Stimulated activated CD8-positive, alpha-beta memory T cell treated with anti-CD3 and anti-CD28 coated beads, Interleukin-4, amount 100 ng/mL, for 1 hour (primary cell): Measurements from ENCODE around the gene STEAP3.

Source experiments
- DNase-seq, 2 donors: peaks; one replicate each; pipeline ENCODE4 v3.0.0-alpha.2; 2020; ENCODE audit warnings: low read depth in 2 of 2, low spot score in 1 of 2

The STEAP3 gene, protein sequence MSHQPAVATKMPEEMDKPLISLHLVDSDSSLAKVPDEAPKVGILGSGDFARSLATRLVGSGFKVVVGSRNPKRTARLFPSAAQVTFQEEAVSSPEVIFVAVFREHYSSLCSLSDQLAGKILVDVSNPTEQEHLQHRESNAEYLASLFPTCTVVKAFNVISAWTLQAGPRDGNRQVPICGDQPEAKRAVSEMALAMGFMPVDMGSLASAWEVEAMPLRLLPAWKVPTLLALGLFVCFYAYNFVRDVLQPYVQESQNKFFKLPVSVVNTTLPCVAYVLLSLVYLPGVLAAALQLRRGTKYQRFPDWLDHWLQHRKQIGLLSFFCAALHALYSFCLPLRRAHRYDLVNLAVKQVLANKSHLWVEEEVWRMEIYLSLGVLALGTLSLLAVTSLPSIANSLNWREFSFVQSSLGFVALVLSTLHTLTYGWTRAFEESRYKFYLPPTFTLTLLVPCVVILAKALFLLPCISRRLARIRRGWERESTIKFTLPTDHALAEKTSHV

DNA sequence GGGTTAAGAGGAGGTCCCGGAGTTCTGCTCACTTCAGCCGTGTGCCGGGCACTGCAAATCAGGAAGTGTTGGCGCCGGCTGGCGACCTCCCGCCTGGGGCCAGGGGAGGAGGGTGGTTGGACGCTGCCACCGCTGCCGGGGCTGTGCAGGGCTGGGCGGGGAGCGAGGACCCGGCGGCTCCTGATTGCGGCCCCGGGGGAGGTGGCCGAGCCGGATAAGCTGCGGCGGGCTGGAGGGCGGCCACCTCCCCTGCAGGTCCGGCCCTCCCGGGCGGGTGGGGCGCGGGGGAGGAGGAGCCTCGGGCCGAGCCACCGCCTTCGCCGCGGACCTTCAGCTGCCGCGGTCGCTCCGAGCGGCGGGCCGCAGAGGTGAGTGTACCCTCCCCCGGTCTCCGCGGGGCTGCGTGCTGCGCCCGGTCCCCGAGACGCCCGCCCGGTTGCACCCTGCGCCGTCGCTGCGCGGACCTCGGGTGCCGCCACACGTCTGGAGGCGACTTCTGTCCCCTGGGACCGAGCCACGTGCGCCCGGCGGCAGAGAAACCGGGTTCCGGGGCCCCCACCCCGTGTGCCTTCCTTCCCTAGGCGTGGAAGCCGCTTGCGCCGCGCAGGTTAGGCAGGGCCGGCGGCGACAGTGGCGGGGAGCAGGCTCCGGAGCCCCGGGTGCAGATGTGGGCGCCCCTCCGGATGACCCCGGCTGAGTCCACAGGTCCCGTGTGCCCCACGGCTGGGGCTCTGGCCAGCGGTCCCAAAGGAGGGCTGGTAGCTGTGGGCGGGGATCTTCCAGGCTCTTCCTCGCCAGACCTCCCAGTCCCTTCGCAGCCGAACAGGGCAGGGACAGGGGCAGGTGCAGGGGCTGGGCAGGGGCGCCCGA lies at the start of gene STEAP3:
Gene STEAP3 (plus strand): TSS at position 314 of the 870 bp plus-strand sequence. CDS start 7,179 bp downstream, outside the sequence.
- no peak for DNase-seq

DNA sequence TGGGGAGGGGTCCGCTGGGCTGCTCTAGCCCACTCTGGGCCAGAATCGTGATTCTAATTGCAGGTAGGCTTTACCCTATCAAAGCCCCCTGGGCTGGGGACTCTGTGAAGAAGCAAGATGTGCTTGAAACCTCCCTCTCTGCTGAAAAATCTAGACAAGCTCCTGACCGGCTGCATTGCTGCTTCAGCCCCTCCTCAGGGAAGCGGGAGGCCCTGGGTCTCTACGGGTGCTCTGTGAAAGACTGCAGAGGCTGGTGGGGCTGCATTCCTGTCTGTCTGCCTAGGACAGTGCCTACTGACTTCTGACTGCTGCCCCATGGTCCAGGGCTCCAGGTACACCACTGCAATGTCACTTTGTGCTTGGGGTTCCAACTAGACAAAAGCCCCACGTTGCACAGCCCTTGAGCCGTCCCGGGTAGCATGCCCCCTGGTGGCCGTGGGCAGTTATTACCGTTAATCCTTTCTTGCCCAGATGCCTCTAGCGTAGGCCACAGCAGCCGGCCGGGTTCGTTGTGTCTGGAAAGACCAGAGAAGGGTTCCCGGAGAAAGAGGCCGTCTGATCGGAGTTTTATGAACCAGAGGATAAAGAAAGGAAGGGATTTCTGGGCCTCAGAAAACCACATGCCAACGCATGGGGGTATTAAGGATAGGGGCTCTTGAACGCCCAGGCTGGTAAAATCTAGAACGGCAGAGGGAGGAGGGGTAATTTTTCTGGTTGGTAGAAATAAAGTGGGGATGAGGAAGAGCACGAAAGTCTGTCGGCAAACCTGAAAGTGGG lies 49.2 kb upstream of the STEAP3 start:
- DNase-seq = peak; percentile 11 to 23

DNA sequence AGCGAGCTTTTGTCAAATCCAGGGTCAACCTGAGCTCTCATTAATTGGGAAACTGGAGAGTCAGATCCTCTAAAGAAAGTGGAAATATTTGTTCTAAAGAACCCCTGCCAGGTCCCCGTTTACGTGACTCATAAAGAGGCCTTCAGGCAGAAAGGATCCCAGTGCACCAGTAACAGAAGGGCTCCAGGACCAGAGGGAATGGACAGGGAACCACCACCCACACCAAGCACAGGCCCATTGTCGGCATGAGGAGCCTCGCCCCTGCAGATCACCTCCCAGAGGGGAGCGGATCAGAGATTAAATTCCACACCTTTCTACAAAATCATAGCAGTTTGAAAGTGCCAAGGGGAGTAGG lies 48.7 kb upstream of the STEAP3 start:
- no peak for DNase-seq

DNA sequence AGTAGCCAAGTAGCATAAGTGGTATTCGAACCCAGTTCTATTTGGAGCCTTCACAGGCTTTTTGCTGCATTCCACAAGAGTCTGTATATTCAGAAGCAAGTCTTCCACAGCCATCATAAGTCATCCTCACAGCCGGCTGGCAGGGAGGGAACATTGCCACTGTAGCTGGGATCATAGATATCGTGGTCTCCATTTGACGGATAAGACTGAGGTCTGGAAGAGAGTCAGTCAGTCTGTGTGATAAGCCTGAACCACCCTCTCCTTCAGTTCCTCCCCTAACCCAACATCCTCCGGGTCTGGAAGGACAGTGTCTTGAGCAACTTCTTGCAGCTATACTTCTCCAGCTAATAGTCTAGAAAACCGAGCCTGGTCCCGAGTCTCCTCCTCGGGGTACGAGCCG lies 48.1 kb upstream of the STEAP3 start:
- DNase-seq = no peak

DNA sequence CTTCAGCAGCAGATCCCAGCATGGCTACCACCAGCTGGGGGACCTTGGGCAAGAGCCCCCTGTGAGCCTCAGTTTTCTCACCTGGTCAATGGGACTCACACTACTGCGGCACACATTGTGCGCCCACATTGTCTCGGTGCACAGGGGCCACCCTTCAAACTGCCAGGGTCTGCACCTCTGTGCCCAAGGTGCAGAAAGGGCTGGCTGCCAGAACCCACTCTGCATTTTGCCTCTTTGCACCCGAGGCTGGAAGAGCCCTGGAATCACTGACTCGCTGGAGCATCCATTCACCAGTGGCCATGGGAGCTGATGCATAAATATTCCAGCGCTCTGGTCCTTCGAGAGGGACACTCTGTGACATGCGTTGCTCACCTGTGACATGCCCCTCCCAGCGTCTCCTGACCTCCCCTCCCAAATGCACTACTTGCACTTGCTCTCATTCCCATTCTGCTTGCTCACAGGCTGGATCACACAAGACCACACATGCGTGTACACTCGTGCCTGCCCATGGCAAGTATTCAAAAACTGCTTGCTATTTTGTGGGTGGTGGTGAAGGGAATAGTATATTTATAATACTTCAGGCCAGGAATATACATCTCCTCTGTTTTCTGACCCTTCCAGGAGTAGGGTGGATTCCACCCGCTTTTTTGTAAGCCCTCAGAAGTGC lies 46.3 kb upstream of the STEAP3 start:
- no peak for DNase-seq

DNA sequence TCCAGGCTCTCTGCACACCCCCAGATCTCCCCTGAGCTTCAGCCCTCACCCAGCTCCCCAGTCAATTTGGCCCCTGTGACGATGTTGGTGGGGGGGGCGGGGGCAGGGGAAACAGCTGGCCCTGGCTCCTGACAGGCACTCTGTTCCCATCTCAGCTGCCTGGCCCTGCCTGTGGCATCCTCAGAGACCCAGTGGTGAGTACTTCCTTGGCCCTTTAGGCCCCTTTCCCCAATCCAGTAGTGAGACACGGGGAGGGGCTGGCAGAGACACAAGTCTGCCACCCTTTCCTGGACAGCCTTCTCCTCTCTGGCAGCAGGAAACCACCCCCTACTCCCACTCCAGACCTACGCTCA lies 45.8 kb upstream of the STEAP3 start:
- no peak for DNase-seq

DNA sequence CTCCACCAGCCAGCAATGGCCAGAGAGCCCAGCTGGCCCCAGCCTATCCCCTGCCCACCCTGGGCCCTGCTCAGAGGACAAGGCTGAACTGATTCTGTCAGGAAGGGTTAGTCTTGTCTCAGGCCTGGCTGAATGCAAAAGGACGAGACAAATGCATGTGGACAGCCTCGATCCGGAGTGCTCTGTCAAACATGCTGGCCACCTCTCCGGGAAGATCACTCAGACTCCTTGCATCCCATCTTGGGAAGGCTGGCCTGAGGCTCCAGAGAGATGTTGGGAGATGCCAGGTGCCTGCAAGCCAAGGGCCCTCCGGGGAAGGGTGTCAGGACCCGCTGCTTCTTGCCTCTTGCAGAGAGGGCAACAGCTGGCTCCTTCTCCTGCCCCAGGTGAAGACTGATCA lies 44.9 kb upstream of the STEAP3 start:
- no peak for DNase-seq

DNA sequence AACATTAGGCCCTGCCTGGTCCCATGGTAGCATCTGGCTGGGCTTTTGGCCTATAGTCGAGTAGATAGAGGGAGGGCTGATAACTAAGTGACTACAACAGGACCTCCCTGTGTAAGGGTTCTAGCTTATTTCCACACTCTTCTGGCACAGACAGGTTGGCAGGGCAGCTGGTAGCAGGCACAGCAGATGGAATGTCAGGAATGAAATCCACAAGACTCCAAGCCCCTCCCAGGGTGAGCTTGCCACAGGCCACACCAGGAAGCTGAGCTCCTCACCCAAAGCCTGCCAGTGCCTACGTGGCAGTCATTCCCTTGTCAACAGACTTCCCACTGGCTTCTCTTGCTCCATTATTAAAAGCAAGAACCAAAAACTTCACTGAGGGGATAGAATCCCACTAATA lies 44.4 kb upstream of the STEAP3 start:
- DNase-seq = no peak

DNA sequence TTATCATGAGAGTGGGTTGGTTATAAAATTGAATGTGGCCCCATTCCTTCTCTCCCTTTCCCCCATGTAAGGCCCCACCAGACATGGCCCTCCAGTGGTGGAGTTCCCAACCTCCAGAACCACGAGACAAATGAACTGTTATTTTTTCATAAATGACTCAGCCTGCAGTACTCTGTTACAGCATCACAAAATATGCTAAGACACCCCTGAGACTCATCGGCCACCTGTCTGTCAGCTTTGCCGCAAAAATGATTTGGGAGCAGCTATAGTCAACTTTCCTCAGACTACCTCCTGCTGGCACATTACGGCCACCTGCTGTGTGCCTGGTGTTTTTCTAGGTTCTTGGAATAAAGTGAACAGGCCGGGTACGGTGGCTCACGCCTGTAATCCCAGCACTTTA lies 43.6 kb upstream of the STEAP3 start:
- DNase-seq = no peak

DNA sequence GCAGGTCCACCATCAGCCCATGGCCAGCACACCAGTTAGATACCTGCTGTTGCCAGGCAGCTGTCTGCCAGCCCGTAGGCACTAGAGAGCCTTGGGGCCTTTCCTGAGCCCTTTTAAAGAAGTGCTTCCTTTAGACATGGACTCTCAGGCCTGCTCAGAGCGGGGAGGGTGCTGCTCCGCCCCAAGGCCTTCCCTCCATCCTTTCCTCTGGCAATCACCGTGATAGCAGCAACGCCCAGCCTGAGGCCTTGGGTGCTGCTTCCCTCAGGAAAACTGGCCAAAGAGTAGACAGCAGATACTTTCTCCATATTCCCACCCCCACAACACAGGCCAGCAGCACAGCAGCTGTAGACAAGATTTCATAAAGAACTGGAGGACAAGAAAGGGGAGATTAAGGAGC lies 42.7 kb upstream of the STEAP3 start:
- DNase-seq = no peak

DNA sequence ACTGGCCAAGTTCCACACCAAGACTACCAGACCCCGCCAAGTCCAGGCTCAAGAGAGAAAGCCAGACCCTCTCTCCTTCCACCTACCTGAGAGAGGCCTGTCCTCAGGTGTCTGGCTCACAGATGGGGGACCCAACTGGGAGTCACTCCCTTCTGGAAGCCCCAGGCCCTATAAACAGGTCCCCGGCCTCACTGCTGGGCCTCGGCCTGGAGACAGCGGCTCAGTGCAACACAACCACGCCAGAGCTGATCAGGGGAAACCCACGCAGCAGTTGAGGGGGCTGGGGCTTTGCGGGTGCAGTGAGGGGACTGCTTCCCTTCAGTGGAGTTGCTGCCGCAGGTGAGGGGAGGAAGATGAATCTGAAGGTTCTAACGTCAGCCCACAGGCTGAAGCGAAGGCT lies 42.2 kb upstream of the STEAP3 start:
- DNase-seq = no peak

DNA sequence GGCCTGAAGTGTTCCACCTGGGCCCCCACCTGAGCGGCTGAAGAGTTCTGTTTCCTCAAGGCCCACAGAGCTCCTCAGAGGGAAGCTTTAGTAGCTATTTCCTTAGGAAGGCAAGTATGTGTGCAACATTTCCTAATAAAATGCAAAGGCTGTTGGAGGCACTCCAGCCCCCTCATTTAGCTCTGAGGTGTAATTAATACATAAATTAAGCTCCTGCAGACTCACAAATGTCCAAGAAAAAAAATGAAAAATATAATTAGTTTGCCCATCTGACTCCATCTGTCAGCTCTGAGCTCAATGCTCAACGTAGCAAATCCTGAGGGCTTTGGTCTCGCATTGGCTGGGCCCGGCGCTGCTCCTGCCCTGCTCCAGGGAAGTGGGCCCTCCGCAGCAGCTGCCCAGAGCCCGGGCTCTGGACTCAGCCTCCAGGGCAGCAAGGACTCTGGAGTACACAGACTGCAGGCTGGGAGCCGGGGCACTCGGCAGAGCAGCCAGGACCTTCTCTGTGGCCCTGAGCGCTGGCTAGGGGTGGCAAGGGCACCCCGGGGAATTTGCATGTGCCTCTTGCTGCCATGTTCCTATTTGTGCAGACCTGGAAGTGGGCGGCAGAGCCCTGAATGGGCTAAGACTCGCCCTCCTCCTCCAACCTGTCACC lies 41.7 kb upstream of the STEAP3 start:
- DNase-seq = no peak

DNA sequence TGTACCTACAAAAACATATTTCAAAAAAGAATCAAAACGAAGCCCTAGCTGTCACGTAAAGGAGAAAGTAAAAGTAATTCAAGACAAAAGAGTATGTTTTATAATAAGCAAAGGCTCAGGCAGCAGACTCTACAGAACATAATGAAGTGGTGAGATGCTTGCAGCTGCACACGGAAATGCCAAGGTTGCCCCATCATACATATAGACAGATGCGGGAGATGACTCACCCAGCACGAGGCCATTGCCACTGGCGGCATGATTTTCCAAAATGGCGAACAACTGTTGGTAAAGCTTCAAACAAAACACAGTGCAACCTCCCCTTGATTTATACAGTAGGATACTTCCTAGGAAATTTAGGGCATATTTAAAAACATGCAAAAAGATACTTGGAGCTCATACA lies 39.1 kb upstream of the STEAP3 start:
- DNase-seq = no peak

DNA sequence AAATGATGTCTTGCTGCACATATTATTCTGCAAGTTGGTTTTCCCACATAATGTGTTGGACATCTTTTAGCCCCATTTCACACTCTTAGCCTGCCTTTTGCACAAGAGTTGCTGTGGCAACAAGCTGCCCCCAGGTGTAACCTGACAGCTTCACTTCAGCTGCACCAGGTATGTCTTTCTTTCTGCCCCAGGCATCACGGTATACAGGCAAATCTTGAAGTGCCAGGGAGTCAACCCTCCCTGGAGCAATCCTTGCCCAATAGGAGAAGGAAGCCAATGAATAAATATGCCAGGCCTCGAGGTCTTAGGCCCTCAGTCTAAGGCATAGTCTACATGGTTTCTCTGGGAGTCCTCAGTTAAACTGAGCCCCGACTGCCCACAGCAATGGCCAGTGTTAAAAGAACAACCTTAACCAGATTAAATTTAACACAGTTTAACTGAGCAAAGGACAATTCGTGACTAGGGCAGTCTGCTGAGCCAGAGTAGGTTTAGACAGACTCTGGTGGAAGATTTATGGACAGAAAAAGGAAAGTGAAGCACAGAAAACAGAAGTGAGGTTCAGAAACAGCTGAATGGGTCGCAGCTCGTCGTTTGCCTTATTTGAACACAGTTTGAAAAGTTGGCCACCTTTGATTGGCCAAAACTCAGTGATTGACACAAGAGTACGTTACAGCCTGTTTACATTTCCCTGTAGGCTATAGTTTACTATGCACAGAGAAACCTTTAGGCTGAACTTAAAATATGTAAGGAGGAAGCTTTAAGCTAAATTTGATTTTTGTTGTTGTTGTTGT lies 33.1 kb upstream of the STEAP3 start:
- no peak for DNase-seq

DNA sequence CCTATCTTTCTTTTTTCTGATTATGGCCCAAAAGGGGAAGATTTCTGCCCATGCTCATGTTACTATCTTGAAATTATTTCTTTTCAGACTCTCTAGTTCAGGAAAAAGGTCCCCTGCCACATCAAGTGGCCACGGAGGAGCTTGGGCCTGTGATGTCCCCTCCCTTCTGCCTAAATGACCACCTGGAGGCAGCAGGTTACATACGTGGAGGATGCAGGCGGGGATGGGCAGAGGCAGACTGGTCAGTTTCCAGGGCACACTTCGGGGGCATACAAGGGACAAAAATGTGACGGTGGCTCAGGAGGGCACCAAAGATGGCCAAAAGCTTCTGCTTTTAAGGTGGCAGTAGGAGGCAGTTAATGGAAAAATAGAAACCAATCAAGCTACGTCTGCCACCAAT lies 30.7 kb upstream of the STEAP3 start:
- no peak for DNase-seq

DNA sequence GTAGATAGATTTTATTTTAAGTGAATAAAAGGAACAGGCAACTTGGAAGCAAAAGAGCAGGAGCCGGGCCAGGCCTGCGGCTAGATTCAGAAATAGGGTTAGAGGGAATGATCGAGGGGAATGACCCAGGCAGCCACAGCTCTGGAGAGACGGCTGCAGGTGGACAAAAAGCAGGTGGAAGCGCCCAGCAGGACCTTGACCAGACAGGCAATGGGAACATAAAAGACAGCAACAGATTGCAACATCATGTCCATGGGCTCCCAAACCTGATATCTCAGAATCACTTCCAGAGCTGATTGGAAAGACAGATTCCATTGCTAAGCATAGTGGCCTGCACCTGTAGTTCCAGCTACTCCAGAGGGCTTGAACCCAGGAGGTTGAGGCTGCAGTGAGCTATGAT lies 28.6 kb upstream of the STEAP3 start:
- no peak for DNase-seq

DNA sequence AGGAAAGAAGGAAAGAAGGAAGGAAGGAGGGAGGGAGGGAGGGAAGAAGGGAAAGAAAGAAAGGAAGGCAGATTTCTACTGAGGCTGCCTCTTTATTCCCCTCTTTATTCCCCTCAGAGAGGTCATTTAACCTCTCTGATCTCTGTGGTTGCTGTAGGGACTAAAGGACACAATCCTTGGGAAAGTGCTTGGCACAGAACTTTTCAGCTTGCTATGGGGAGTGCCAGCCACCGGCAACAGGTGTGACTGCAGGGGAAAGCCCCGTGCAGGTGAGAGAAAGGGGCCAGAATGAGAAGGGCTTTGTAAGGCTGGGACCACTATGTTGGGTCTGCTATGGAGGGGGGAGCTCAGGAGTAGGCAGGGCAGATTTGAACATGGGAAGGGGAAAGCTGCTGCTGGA lies 27.7 kb upstream of the STEAP3 start:
- no peak for DNase-seq

DNA sequence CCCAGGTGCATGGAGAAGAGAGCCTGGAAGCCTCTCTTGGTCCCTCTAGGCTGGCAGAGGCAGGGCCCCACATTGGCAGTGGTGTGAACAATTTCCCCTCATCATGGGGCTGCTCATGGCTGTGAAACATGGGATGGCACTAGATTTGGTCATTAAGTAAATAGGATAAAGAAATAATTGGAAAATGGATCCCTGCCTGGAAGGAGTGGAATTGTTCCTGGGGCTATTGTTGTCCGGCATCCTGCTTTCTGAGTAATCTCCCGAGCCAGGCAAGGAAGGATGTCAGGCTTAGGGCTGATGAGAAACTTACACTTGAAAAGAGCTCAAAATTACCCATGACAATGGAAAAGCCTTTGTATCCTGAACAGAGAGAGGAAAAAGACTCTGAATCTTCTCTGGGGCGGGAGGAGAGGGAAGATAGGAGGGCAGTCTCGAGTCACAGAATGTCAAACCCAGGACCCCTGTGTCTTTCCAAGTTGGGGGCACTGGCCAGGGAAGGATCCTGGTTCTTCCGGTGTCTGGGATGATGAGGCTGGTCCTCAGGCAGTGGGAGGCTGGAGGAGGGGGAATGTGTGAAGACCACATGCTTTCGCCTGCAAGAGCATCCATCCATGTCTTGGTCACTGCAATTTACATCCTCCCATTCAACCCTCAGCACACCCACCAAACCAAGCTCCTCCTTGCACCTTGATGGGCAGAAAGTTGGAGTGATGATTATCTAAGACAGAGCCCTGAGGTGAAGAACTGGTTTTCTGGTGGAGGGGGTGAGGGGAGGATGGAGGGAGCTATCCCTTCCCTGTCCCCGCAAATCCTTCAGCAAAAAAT lies 27.1 kb upstream of the STEAP3 start:
- no peak for DNase-seq

DNA sequence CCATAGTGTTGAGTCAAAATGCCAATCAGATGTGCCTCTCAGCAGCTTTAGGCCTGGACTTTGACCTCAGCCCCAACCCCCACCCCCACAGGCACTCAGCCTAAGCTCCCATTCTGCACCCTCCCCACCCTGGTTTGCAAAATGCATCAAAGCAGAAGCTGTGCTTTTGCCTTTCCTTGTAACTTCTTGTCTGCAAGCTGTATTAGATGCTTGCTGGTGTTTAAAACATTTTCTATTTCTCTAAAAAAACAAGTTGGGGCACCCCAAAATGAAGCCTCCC lies 26.6 kb upstream of the STEAP3 start:
- no peak for DNase-seq
